ENCODE measurements around the gene PRKG1.

GRCh38 chr10:51768886-51769465 is 694.7 kb downstream of the PRKG1 start:
- TF ChIP-seq CTCF (IDR thresholded peaks at IDR 0.05; ENCODE audit: low read depth, low read length, missing input control) (no peak), EGR1 (IDR thresholded peaks at IDR 0.05; ENCODE audit: low read depth in 2 of 2) (no peak)
